GM19395 (cell line): ENCODE results near the gene LOX.

ENCODE experiments used
- ATAC-seq: cut with Tn5 transposase; IDR thresholded peaks from one replicate; pipeline ENCODE4 v1.9.1; 2021; ENCODE audit warnings: mild to moderate bottlenecking, moderate library complexity; ENCODE audit not compliant: unreplicated experiment

Gene LOX

GRCh38 chr5:122078116-122079110, at the start of gene LOX:
TSS of gene LOX (minus strand) at chr5:122078259. CDS start at chr5:122077985, 274 bp downstream.
- ATAC-seq: peak; percentile 13

GRCh38 chr5:122126756-122127321, 48.8 kb upstream of the LOX start:
- ATAC-seq: no peak

GRCh38 chr5:122126177-122126755, 48.2 kb upstream of the LOX start:
- ATAC-seq: no peak

GRCh38 chr5:122124766-122125165, 46.7 kb upstream of the LOX start:
- ATAC-seq: no peak

- ATAC-seq: no peak
Observed at GRCh38 chr5:122121479-122122465, 43.7 kb upstream of the LOX start.

- ATAC-seq: no peak
Observed at GRCh38 chr5:122120957-122121356, 42.9 kb upstream of the LOX start.

GRCh38 chr5:122120493-122120892, 42.4 kb upstream of the LOX start:
- ATAC-seq: no peak

GRCh38 chr5:122119205-122119604, 41.1 kb upstream of the LOX start:
- no peak for ATAC-seq

- no peak for ATAC-seq
Observed at GRCh38 chr5:122118356-122118948, 40.4 kb upstream of the LOX start.

GRCh38 chr5:122114501-122114900, 36.4 kb upstream of the LOX start:
- no peak for ATAC-seq

GRCh38 chr5:122112733-122113558, 34.9 kb upstream of the LOX start:
- ATAC-seq: no peak

GRCh38 chr5:122112063-122112462, 34.0 kb upstream of the LOX start:
- no peak for ATAC-seq

GRCh38 chr5:122111460-122111859, 33.4 kb upstream of the LOX start:
- no peak for ATAC-seq

- no peak for ATAC-seq
Observed at GRCh38 chr5:122110987-122111386, 32.9 kb upstream of the LOX start.

GRCh38 chr5:122107016-122107415, 29.0 kb upstream of the LOX start:
- ATAC-seq: no peak

GRCh38 chr5:122105909-122106308, 27.9 kb upstream of the LOX start:
- no peak for ATAC-seq

- ATAC-seq: no peak
Observed at GRCh38 chr5:122102825-122103224, 24.8 kb upstream of the LOX start.

GRCh38 chr5:122101636-122102285, 23.7 kb upstream of the LOX start:
- peak; percentile 80 for ATAC-seq
